Measurements from ENCODE around the gene TRIP10.

DNA sequence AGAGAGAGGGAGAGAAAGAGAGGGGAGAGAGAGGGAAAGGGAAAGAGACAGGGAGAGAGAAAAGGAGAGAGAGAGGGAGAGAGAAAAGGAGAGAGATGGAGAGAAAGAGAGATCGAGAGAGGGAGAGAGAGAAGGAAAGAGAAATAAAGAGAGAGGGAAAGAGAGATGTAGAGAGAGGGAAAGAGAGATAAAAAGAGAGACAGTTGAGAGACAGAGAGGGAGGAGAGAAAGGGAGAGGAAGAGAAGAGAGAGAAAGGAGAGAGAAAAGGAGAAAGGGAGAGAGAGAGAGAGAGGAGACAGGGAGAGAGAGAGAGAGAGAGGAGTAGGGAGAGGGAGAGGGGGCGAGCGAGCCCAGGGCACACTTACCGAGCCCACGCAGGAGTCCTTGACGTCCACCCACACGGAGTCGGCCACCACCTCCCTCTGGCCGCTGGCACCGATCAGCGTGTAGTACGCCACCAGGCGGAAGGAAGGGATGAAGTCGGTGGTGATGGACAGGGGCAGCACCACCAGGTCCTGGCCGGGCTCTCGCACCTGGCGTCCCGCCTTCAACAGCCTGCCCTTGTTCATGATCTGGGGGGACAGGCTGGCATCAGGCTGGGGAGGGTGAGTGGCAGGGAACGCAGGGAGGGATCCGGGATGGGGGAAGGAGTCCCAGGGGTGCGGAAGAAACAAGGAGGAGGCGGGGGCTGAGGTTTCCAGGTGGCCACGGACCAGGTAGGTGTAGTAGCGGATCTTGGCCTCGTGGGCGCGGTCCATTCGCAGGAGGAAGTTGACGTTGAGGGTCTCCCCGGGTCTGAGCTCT, 29.0 kb upstream of the TRIP10 start:
- TF ChIP-seq, protein P1, sequence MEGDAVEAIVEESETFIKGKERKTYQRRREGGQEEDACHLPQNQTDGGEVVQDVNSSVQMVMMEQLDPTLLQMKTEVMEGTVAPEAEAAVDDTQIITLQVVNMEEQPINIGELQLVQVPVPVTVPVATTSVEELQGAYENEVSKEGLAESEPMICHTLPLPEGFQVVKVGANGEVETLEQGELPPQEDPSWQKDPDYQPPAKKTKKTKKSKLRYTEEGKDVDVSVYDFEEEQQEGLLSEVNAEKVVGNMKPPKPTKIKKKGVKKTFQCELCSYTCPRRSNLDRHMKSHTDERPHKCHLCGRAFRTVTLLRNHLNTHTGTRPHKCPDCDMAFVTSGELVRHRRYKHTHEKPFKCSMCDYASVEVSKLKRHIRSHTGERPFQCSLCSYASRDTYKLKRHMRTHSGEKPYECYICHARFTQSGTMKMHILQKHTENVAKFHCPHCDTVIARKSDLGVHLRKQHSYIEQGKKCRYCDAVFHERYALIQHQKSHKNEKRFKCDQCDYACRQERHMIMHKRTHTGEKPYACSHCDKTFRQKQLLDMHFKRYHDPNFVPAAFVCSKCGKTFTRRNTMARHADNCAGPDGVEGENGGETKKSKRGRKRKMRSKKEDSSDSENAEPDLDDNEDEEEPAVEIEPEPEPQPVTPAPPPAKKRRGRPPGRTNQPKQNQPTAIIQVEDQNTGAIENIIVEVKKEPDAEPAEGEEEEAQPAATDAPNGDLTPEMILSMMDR (IDR thresholded peaks at IDR 0.05), result no peak
- no peak for TF ChIP-seq EP300 (IDR thresholded peaks at IDR 0.05)

Measured in gastroesophageal sphincter (tissue), 3 donors.